K562 (cell line): Measurements from ENCODE around the gene DNAAF9. TPM values are rescaled to one million over a fixed set of nuclear protein-coding genes. Genes with fewer than 3 reads are reported as not detected.
A peak's percentile ranks its signal among the peaks of the same experiment; 100 is the strongest.

Experiments used
- ATF7 ChIP-seq: fragments of 450-650 bp; IDR thresholded peaks from 2 replicates; pipeline ENCODE4 v1.7.1; 2014; ENCODE audit warnings: mild to moderate bottlenecking, moderate library complexity
- BACH1 ChIP-seq: fragments of 200-800 bp; sonication (Bioruptor generic); IDR thresholded peaks from 2 replicates; pipeline ENCODE4 v1.6.1; 2016; ENCODE audit warnings: missing genetic modification characterization, missing compliant biosample characterization
- BMI1 ChIP-seq: fragments of 150-350 bp; IDR thresholded peaks from 2 replicates; pipeline ENCODE4 v1.6.1; 2014; ENCODE audit warnings: low read length
- CBX3 ChIP-seq, 2 experiments: IDR thresholded peaks; 1 replicate in 1 of 2; 2 replicates in 1 of 2; pipeline ENCODE4 v1.6.1; 2012; ENCODE audit warnings: inconsistent platforms in 2 of 2, low read length in 2 of 2, borderline replicate concordance in 1 of 2, control low read depth in 1 of 2
- CREM ChIP-seq: IDR thresholded peaks from 2 replicates; pipeline ENCODE4 v1.6.1; 2014; ENCODE audit warnings: antibody characterized with exemption, low read depth
- HOXB6 ChIP-seq: fragments of 250-450 bp; sonication (Bioruptor Pico); IDR thresholded peaks from 2 replicates; pipeline ENCODE4 v1.5.1; 2022; ENCODE audit warnings: mild to moderate bottlenecking, borderline replicate concordance
- KLF1 ChIP-seq: fragments of 450-650 bp; IDR thresholded peaks from 2 replicates; pipeline ENCODE4 v1.6.1; 2016; ENCODE audit warnings: missing genetic modification characterization, missing compliant biosample characterization
- MCM2 ChIP-seq: fragments of 450-650 bp; IDR thresholded peaks from 2 replicates; pipeline ENCODE4 v1.6.1; 2017; ENCODE audit warnings: low read depth, mild to moderate bottlenecking
- MTA2 ChIP-seq: fragments of 450-650 bp; IDR thresholded peaks from 2 replicates; pipeline ENCODE4 v1.6.1; 2016; ENCODE audit warnings: low read depth
- NFXL1 ChIP-seq: fragments of 450-650 bp; formaldehyde crosslinking; IDR thresholded peaks from 2 replicates; pipeline ENCODE4 v1.4.0; 2021; ENCODE audit warnings: mild to moderate bottlenecking
- NR1H2 ChIP-seq: sonication (generic); formaldehyde crosslinking; IDR thresholded peaks from 2 replicates; pipeline ENCODE4 v1.4.0; 2020; ENCODE audit warnings: mild to moderate bottlenecking, missing genetic modification reagents
- NR2C1 ChIP-seq, 2 experiments: fragments of 450-650 bp; IDR thresholded peaks; 2 replicates each; pipeline ENCODE4 v1.6.1; 2017; ENCODE audit warnings: mild to moderate bottlenecking in 2 of 2, antibody characterized with exemption in 1 of 2, inconsistent platforms in 1 of 2, missing compliant biosample characterization in 1 of 2, missing genetic modification characterization in 1 of 2
- POU5F1 ChIP-seq: fragments of 150-350 bp; IDR thresholded peaks from 2 replicates; pipeline ENCODE4 v1.6.1; 2014; ENCODE audit warnings: borderline replicate concordance, low read length, low read depth, mild to moderate bottlenecking; ENCODE audit not compliant: partially characterized antibody
- RBM25 ChIP-seq: fragments of 200-400 bp; formaldehyde crosslinking; IDR thresholded peaks from 2 replicates; pipeline ENCODE4 v1.6.1; 2018; ENCODE audit warnings: low read length, low read depth, moderate library complexity; ENCODE audit not compliant: severe bottlenecking
- SMARCE1 ChIP-seq: fragments of 450-650 bp; IDR thresholded peaks from 2 replicates; pipeline ENCODE4 v1.7.1; 2016; ENCODE audit warnings: mild to moderate bottlenecking
- THRAP3 ChIP-seq: fragments of 450-650 bp; IDR thresholded peaks from 2 replicates; pipeline ENCODE4 v1.6.1; 2016; ENCODE audit warnings: mild to moderate bottlenecking, inconsistent platforms, borderline replicate concordance
- WHSC1 ChIP-seq: IDR thresholded peaks from one replicate; pipeline ENCODE4 v1.6.1; 2012; ENCODE audit warnings: low read length, control low read depth, inconsistent platforms
- ZNF165 ChIP-seq: fragments of 250-450 bp; sonication (Bioruptor Pico); IDR thresholded peaks from 2 replicates; pipeline ENCODE4 v1.4.0; 2020; ENCODE audit warnings: borderline replicate concordance
- ZNF354B ChIP-seq: fragments of 250-450 bp; sonication (Bioruptor Pico); IDR thresholded peaks from 2 replicates; pipeline ENCODE4 v1.4.0; 2020
- ZNF696 ChIP-seq: fragments of 250-450 bp; sonication (Bioruptor Pico); conservative IDR thresholded peaks from 2 replicates; pipeline ENCODE4 v1.4.0; 2020; ENCODE audit warnings: mild to moderate bottlenecking, moderate library complexity
- ZNF785 ChIP-seq: fragments of 250-450 bp; sonication (Bioruptor Pico); IDR thresholded peaks from 2 replicates; pipeline ENCODE4 v1.4.0; 2020; ENCODE audit warnings: mild to moderate bottlenecking
- polyA plus RNA-seq, 8 experiments: library from polyadenylated mRNA; depleted of rRNA in 4 of 8; stranded (reverse) in 5 of 8; unstranded in 3 of 8; fragments of >200 nt; fragmentation: Nextera tagmentation in 2 of 8; fragmentation: Illumina TruSeq in 1 of 8; extraction: Ambion mirVana in 2 of 8; extraction: Trizol in 1 of 8; gene quantifications; 2 replicates each; pipeline versions ENCODE4 v1.2.1 to v1.2.3, GENCODE V29; 2011 to 2014; ENCODE audit warnings: inconsistent platforms in 1 of 8, missing spikeins in 1 of 8
- total RNA-seq, 7 experiments: library from RNA; depleted of rRNA in 6 of 7; stranded (reverse); fragments of >200 nt in 6 of 7; fragmentation: Illumina TruSeq in 2 of 7; extraction: Trizol in 2 of 7; gene quantifications; 2 replicates each; pipeline versions ENCODE4 v1.2.1 to v1.2.3, GENCODE V29; 2011 to 2021; ENCODE audit warnings: low replicate concordance in 1 of 7
- TF ChIP-seq, protein P1 (sequence below): IDR thresholded peaks from 2 replicates; pipeline ENCODE4 v1.6.1; 2011; ENCODE audit warnings: borderline replicate concordance, low read depth, mild to moderate bottlenecking, moderate library complexity, low read length; ENCODE audit not compliant: insufficient read depth, poor library complexity, severe bottlenecking
- TF ChIP-seq, protein P2 (sequence below): fragments of 250-450 bp; sonication (Bioruptor Pico); IDR thresholded peaks from 2 replicates; pipeline ENCODE4 v1.4.0; 2020; ENCODE audit warnings: mild to moderate bottlenecking
- TF ChIP-seq, protein P3 (sequence below): sonication (generic); formaldehyde crosslinking; IDR thresholded peaks from 2 replicates; pipeline ENCODE4 v1.8.1; 2023; ENCODE audit warnings: mild to moderate bottlenecking, missing genetic modification reagents
- TF ChIP-seq, protein P4 (sequence below): fragments of 450-650 bp; IDR thresholded peaks from 2 replicates; pipeline ENCODE4 v1.6.1; 2017; ENCODE audit warnings: mild to moderate bottlenecking, moderate library complexity

Gene DNAAF9
- total and polyA plus RNA-seq, 9 of the 15 experiments (the other 6 are each of a cell fraction or from before 2014, with no cell fraction given) = 0.42 to 2.9 (median 1.9) TPM

DNA sequence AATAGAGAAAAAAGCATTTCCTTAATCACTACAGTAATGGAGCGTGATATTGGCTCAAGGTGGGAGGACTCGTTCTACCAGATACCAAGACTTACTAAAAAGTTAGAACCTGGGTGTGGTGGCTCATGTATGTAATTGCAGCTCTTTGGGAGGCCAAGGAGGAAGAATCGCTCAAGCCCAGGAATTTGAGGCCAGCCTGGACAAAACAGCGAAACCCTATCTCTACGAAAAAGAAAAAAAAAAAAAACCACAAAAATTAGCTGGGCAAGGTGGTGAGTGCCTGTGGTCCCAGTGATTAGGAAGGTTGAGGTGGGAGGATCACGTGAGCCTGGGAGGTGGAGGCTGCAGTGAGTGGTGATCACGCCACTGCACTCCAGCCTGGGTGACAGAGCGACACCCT is 39.3 kb upstream of the DNAAF9 start (continued):
- TF ChIP-seq, protein P1, sequence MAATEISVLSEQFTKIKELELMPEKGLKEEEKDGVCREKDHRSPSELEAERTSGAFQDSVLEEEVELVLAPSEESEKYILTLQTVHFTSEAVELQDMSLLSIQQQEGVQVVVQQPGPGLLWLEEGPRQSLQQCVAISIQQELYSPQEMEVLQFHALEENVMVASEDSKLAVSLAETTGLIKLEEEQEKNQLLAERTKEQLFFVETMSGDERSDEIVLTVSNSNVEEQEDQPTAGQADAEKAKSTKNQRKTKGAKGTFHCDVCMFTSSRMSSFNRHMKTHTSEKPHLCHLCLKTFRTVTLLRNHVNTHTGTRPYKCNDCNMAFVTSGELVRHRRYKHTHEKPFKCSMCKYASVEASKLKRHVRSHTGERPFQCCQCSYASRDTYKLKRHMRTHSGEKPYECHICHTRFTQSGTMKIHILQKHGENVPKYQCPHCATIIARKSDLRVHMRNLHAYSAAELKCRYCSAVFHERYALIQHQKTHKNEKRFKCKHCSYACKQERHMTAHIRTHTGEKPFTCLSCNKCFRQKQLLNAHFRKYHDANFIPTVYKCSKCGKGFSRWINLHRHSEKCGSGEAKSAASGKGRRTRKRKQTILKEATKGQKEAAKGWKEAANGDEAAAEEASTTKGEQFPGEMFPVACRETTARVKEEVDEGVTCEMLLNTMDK = no peak
- no peak for TF ChIP-seq MCM2
- no peak for TF ChIP-seq NFXL1
- TF ChIP-seq WHSC1 = no peak
- TF ChIP-seq CBX3 (IDR thresholded peaks at IDR 0.05; ENCODE audit: borderline replicate concordance in 1 of 2, low read length in 2 of 2) = peak in 1 of 2 experiments; percentile 25; a peak in 1 of 3 replicates
- no peak for TF ChIP-seq KLF1
- TF ChIP-seq ZNF696 = no peak
- TF ChIP-seq SMARCE1 = peak; percentile 70; the same call in 1 of the 2 replicates
- TF ChIP-seq NR1H2 (CRISPR knock-in tag) = no peak
- peak; percentile 18; the same call in 1 of the 2 replicates for TF ChIP-seq CREM
- TF ChIP-seq BACH1 = no peak
- TF ChIP-seq THRAP3 = no peak
- TF ChIP-seq, protein P2, sequence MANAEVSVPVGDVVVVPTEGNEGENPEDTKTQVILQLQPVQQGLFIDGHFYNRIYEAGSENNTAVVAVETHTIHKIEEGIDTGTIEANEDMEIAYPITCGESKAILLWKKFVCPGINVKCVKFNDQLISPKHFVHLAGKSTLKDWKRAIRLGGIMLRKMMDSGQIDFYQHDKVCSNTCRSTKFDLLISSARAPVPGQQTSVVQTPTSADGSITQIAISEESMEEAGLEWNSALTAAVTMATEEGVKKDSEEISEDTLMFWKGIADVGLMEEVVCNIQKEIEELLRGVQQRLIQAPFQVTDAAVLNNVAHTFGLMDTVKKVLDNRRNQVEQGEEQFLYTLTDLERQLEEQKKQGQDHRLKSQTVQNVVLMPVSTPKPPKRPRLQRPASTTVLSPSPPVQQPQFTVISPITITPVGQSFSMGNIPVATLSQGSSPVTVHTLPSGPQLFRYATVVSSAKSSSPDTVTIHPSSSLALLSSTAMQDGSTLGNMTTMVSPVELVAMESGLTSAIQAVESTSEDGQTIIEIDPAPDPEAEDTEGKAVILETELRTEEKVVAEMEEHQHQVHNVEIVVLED = no peak
- TF ChIP-seq ZNF354B (CRISPR knock-in tag) = no peak
- no peak for TF ChIP-seq NR2C1 (IDR thresholded peaks at IDR 0.05)
- no peak for TF ChIP-seq NR2C1 (tag; IDR thresholded peaks at IDR 0.05)
- TF ChIP-seq RBM25 = no peak
- no peak for TF ChIP-seq ATF7
- TF ChIP-seq ZNF785 (CRISPR knock-in tag) = no peak
- no peak for TF ChIP-seq HOXB6 (CRISPR knock-in tag)
- TF ChIP-seq, protein P3, sequence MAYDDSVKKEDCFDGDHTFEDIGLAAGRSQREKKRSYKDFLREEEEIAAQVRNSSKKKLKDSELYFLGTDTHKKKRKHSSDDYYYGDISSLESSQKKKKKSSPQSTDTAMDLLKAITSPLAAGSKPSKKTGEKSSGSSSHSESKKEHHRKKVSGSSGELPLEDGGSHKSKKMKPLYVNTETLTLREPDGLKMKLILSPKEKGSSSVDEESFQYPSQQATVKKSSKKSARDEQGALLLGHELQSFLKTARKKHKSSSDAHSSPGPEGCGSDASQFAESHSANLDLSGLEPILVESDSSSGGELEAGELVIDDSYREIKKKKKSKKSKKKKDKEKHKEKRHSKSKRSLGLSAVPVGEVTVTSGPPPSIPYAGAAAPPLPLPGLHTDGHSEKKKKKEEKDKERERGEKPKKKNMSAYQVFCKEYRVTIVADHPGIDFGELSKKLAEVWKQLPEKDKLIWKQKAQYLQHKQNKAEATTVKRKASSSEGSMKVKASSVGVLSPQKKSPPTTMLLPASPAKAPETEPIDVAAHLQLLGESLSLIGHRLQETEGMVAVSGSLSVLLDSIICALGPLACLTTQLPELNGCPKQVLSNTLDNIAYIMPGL (CRISPR knock-in tag) = no peak
- TF ChIP-seq POU5F1 = no peak
- TF ChIP-seq BMI1 = no peak
- TF ChIP-seq MTA2 = peak; percentile 78
- TF ChIP-seq ZNF165 = no peak
- TF ChIP-seq, protein P4, sequence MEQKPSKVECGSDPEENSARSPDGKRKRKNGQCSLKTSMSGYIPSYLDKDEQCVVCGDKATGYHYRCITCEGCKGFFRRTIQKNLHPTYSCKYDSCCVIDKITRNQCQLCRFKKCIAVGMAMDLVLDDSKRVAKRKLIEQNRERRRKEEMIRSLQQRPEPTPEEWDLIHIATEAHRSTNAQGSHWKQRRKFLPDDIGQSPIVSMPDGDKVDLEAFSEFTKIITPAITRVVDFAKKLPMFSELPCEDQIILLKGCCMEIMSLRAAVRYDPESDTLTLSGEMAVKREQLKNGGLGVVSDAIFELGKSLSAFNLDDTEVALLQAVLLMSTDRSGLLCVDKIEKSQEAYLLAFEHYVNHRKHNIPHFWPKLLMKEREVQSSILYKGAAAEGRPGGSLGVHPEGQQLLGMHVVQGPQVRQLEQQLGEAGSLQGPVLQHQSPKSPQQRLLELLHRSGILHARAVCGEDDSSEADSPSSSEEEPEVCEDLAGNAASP = no peak
